Activated T-cell treated with anti-CD3 and anti-CD28 coated beads, Interleukin-2, amount 50 U/mL, for 4 hours (primary cell): Measurements from ENCODE around the gene GULP1. TPM values are rescaled to one million over a fixed set of nuclear protein-coding genes. Genes with fewer than 3 reads are reported as not detected.
"Not testable (repeated sequence)": the region's sequence is repeated elsewhere in the genome, so short reads cannot be mapped to it uniquely, and the experiment has no call there.

ENCODE experiments used
- ATAC-seq, 2 donors: fragments of 200-7000 bp; cut with Tn5 transposase; one replicate each; pipeline ENCODE4 v1.10.0; 2021
- DNase-seq: peaks from one replicate; pipeline ENCODE4 v3.0.0-alpha.2; 2020
- H3K27me3 Mint-ChIP-seq: one replicate; pipeline ENCODE4 v1.8.0; 2021; ENCODE audit warnings: low read depth, mixed read lengths
- H3K36me3 Mint-ChIP-seq: one replicate; pipeline ENCODE4 v1.8.0; 2022; ENCODE audit warnings: mixed read lengths; ENCODE audit not compliant: insufficient read depth
- H3K4me1 Mint-ChIP-seq: one replicate; pipeline ENCODE4 v1.8.0; 2021; ENCODE audit warnings: low read depth, mixed read lengths
- H3K4me3 Mint-ChIP-seq: one replicate; pipeline ENCODE4 v1.8.0; 2021; ENCODE audit warnings: mild to moderate bottlenecking, moderate library complexity, mixed read lengths
- H3K9me3 Mint-ChIP-seq: one replicate; pipeline ENCODE4 v1.8.0; 2021; ENCODE audit warnings: mixed read lengths
- total RNA-seq, 3 donors: library from RNA; stranded (reverse); gene quantifications; one replicate each; pipeline ENCODE4 v1.2.1, GENCODE V29; 2021

GULP1 gene
- total RNA-seq, 3 donors from 2014 or later, result 0.43 to 0.61 TPM; not detected in 1

DNA sequence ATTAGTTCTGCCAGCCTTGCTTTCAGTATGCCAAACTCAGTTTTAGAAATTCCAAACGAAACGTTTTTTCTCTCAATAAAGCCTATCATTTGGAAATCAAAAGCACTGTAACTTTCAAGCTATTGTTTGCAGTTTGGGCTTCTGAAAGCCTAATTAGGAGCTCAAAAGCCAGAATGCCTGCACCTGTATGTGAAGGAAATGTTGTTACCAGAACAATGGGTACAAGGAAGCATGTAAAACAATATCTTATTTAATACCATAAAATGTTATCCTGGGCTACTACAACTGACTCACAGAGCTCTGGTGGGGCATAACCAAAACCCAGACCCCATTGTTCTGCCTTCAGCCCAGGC lies 12.6 kb upstream of the GULP1 start:
- Mint-ChIP-seq H3K9me3 (peaks cover 5% of the 10 kb centered on the region), H3K27me3 (no peaks in the 10 kb centered on the region), H3K4me3 (no peak overlapping the region), H3K36me3 (no peaks in the 10 kb centered on the region), H3K4me1 (no peaks in the 10 kb centered on the region)
- no peak for DNase-seq
- no peak for ATAC-seq

DNA sequence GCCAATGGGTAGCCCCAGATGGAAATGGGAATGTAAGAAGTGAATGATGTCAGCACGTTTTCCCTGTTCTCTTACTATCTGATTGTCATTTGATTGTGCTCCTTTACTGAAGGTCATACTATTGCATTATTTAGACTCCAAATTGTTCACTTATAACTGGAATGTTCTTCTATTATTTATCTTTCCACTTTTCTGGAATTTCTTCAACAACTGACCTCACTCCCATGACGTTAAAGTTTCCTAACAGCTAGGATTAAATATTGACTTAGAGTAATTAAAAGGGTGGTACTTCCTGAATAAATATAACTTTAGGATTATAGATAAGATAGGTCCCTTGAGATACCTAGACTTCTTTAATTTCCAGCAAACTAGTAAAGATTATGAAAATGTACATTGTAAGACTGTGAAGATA lies 10.9 kb upstream of the GULP1 start:
- Mint-ChIP-seq H3K4me3 (no peak overlapping the region), H3K4me1 (no peaks in the 10 kb centered on the region), H3K36me3 (no peaks in the 10 kb centered on the region), H3K9me3 (peaks cover 5% of the 10 kb centered on the region), H3K27me3 (no peaks in the 10 kb centered on the region)
- DNase-seq, result no peak
- no peak for ATAC-seq

DNA sequence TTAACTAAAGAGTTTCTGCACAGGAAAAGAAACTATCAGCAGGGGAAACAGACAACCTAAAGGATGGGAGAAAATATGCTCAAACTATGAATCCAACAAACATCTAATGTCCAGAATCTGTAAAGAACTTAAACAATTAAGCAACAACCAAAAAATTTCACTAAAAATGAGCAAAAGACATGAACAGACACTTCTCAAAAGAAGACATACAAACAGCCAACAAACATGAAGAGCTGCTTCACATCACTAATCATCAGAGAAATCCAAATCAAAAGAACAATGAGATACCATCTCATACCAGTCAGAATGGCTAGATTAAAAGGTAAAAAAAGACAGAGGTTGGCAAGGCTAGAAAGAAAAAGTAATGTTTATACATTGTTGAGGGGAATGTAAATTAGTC lies 8.8 kb upstream of the GULP1 start:
- DNase-seq (no peak), ATAC-seq (no peak)
- Mint-ChIP-seq H3K9me3 (peaks cover 5% of the 10 kb centered on the region), H3K36me3 (no peaks in the 10 kb centered on the region), H3K27me3 (no peaks in the 10 kb centered on the region), H3K4me3 (no peak overlapping the region), H3K4me1 (no peaks in the 10 kb centered on the region)

DNA sequence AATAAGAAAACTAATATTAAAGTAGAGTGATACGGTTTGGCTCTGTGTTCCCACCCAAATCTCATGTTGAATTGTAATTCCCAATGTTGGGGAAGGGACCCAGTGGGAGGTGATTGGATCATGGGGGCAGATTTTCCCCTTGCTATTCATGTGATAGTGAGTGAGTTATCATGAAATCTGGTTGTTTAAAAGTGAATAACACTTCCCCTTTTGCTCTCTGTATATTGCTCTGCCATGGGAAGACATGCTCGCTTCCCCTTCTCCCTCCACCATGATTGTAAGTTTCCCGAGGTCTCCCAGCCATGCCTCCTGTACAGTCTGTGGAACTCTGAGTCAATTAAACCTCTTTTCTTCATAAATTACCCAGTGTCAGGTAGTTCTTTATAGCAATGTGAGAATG lies 7.4 kb upstream of the GULP1 start:
- ATAC-seq, result not testable (repeated sequence)

DNA sequence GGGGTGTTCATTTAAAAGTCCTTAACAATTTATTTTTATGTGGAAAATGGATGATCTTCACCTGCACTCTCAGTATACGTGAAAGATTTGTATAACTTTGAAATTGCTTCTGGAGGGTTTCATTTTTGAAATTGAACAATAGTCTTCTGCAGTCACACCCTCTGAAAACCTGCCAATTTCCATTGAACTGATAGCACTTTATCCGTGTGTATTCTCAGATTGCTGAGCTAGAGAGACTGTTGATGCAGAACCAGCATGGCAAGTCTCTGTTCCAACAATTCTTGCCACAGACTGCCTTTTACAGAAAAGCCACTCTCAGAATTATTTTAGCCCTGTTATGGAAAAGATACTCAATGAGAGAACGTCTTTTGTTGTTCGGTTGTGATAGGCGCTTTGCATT lies 6.6 kb upstream of the GULP1 start:
- DNase-seq (no peak), ATAC-seq (no peak)
- H3K4me1 Mint-ChIP-seq, result no peaks in the 10 kb centered on the region
- H3K27me3 Mint-ChIP-seq, result no peaks in the 10 kb centered on the region
- no peak overlapping the region for H3K4me3 Mint-ChIP-seq
- no peaks in the 10 kb centered on the region for H3K36me3 Mint-ChIP-seq
- H3K9me3 Mint-ChIP-seq, result peaks cover 5% of the 10 kb centered on the region

More for the DNA sequence above, 7.4 kb upstream of the GULP1 start:
- not testable (repeated sequence) for H3K4me3 Mint-ChIP-seq, H3K9me3 Mint-ChIP-seq, H3K4me1 Mint-ChIP-seq, DNase-seq, H3K27me3 Mint-ChIP-seq, H3K36me3 Mint-ChIP-seq

DNA sequence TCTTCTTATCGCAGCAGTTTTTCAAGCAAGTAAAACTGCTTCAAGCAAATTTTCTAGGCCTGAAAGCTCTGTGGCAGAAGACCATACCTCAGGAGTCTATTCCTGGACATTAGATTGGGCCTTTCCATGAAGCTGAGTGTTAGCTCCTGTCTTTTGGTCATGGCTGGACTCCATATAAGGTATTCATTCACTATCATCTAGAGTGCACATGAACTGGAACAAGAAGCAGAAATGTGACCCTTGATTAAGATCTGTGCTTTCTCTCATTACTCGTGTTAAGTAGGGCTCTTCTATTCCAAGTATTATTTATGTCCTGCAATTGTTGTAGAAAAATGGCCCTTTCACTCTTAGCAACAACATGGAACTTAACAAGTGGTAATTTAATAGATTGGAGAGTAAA lies 5.9 kb upstream of the GULP1 start:
- ATAC-seq, result no peak
- no peak overlapping the region for H3K4me3 Mint-ChIP-seq

DNA sequence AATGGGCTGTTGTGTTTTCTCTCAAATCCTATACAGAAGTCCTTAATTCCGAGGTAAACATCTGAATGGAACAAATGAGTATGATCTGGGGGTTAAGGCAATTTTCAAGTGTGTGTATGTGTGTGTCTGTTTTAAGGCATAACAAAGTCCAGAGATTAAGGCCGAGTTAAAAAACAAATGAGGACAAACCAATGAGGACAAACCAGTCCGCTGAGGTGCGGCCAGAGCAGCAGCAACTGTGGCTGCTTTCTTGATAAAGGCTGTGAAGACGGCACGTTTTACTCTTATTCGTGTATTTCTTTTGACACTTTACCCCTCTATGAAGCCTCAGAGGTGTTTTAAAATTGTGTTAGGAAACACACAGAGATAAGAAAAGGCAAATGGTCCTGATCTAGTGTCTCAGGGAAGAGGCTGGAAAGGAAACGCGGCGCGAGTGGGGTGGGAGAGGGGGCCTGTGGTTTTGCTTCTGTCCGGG lies 495 bp upstream of the GULP1 start:
- DNase-seq, result no peak
- no peak for ATAC-seq
- peaks cover 34% of the 10 kb centered on the region for H3K27me3 Mint-ChIP-seq
- no peak overlapping the region for H3K4me3 Mint-ChIP-seq
- no peaks in the 10 kb centered on the region for H3K9me3 Mint-ChIP-seq
- H3K36me3 Mint-ChIP-seq, result no peaks in the 10 kb centered on the region
- H3K4me1 Mint-ChIP-seq, result peaks cover 5% of the 10 kb centered on the region

More for the DNA sequence above, 5.9 kb upstream of the GULP1 start:
- H3K36me3 Mint-ChIP-seq, result no peaks in the 10 kb centered on the region
- no peak for DNase-seq
- no peaks in the 10 kb centered on the region for H3K4me1 Mint-ChIP-seq
- H3K9me3 Mint-ChIP-seq, result peaks cover 5% of the 10 kb centered on the region
- peaks cover 4% of the 10 kb centered on the region for H3K27me3 Mint-ChIP-seq

DNA sequence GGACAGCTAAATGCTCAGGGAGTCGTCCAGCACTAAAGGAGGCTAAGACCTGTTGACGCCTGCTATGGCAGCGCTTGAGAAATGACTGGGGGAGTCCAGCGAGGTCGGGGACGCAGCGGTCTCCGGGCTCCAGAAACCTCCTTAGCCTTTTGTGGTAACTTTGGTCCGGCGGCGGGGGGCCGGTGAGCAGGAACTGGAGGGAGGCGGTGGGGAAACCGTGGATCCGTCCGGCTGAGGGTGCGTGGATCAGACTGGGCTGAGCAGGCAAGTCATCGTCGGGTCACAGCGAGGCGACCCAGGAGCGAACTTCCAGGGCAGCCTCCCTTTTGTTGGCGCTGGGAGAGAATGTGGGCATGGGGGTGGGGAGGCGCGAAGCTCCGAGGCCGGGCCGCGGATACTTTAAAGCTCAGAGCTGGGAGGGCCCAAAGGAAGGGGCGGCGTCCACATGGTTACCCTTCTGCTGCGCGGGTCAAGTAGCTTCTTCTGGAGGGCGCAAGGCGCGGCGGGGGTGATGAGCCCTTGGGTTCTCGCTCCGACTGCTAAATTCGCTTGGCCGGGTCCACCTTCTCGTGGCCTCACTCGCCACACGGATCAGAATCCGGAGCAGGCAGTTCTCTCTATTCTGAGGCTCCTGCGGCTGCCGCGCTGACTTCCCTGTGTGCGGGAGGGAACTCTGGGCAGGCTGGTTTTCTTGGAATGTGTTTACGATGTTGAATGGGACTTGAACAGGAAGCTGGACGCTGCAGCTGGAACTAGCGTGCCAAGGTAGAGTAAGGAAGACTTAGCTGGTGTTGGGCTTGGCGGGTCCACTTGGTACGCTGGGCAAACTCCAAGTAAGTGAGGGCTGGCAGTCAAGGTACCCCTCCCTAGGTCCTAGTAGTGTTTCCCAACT lies 920 bp downstream of the GULP1 start:
- DNase-seq, result no peak
- Mint-ChIP-seq H3K4me3 (no peak overlapping the region), H3K27me3 (peaks cover 34% of the 10 kb centered on the region), H3K36me3 (no peaks in the 10 kb centered on the region), H3K4me1 (peaks cover 5% of the 10 kb centered on the region), H3K9me3 (no peaks in the 10 kb centered on the region)
- ATAC-seq, result peak in 1 of 2 donors; percentile 34

DNA sequence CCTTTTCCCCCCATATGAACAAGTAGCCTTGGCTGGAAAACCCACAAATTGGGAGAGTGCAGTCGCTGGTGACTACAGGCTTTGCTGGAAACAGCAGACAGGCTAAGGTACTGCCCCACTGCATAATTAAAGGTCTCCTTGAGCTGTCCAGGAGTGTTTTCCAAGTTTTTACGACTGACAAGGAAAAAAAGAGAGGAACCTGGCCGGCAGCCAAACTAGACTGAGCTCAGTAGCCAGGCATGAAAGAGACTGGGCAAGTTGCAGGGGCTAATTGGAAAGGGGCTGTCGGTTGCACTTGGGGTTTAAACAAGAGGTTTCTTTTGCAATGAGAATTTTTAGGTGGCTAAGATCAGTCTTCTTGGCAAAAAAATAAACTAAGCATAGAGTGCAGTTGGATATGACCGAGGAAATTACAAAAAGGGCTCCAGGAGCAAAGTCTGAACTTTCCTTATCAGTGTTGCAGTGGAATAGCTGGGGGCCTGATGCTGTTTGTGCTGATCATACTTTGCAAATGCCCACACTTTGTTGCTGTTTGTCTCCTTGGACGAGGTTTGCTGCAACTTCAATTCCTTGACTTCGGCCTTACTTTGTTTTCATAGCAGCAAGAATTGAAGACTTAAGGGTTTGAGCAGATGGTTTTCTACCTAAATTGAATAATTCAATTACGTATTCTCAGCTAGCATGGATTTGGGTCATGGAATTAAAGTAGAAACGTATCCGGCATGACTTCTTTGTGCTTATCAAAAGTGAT lies 2.1 kb downstream of the GULP1 start:
- no peak for ATAC-seq
- Mint-ChIP-seq H3K36me3 (no peaks in the 10 kb centered on the region), H3K4me3 (no peak overlapping the region), H3K9me3 (no peaks in the 10 kb centered on the region), H3K27me3 (peaks cover 34% of the 10 kb centered on the region), H3K4me1 (peaks cover 5% of the 10 kb centered on the region)
- DNase-seq, result no peak

DNA sequence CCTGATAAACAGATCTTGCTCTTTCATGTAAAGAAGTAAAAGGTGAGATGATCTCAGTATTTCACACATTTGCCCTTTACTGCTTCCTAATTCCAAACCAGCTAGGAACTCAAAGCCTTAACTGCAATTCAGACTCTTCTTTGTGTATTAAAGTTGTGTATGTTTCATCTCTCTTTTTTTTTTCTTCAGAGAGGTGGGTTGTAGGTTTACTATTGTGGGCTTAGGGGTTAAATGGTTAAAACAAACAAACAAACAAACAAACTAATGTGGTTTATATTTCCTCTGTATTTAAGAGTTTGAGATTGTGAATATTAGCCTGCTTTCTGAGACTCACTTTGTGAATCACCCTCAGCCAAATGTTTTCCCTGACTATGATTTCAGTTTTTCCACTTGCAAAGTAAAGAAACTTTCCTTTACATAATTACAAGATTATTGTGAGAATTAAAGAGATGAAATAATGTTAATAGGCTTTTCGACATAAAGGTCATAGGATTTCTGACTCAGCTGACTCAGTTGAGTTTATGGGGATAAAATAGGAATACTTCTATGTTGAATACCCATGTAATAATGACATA lies 2.8 kb downstream of the GULP1 start:
- Mint-ChIP-seq H3K36me3 (no peaks in the 10 kb centered on the region), H3K27me3 (peaks cover 34% of the 10 kb centered on the region), H3K4me1 (peaks cover 5% of the 10 kb centered on the region), H3K4me3 (no peak overlapping the region), H3K9me3 (no peaks in the 10 kb centered on the region)
- ATAC-seq, result no peak
- no peak for DNase-seq

DNA sequence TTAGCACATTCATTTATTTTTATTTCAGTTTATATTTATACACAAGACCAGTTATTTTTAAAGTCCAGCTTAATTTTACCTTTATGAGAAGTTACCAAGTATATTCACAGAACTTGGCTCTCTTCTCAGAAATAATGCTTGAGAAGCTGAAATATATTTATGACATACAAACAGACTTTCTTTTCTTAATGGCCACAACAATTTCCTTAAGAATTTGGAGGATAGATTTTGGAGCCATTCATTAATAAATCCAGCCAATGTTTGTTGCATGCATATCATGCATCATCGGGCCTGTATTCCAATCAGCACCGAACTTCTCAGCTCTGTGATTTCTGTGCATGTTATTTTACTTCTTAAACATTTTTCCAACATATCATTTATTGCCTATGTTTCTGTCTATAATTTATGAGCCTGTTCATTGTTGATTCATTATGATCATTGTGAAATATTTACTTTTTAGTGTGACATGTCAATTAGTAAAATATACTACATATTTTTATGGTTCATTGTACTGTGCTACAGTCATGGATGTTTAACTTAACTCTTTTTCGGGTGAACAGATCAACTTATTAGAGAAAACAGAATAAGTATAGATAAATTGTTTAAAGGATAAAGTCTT lies 3.5 kb downstream of the GULP1 start:
- Mint-ChIP-seq H3K36me3 (no peaks in the 10 kb centered on the region), H3K4me1 (peaks cover 5% of the 10 kb centered on the region), H3K27me3 (peaks cover 34% of the 10 kb centered on the region), H3K4me3 (no peak overlapping the region), H3K9me3 (no peaks in the 10 kb centered on the region)
- DNase-seq (no peak), ATAC-seq (no peak)

DNA sequence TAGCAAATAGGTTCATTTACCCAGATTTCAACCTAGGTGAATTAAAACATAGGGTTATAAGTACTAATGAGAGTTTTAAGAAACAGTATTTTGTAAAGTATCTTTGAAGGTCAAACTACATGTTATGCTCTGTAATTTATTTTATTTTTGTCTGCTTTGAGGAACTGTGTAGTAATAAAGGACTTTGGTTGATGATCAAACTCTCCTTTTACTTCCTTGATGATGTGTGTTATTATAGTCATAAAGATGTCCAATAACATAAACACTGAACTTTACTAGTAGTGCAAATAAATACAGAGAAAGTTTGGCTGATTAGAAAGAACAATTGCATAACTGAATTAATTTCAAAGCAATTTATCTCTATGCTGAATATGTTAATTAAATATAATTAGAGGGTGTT lies 6.3 kb downstream of the GULP1 start:
- Mint-ChIP-seq H3K4me1 (no peaks in the 10 kb centered on the region), H3K4me3 (no peak overlapping the region), H3K36me3 (no peaks in the 10 kb centered on the region), H3K9me3 (no peaks in the 10 kb centered on the region), H3K27me3 (peaks cover 12% of the 10 kb centered on the region)
- ATAC-seq (no peak), DNase-seq (no peak)

DNA sequence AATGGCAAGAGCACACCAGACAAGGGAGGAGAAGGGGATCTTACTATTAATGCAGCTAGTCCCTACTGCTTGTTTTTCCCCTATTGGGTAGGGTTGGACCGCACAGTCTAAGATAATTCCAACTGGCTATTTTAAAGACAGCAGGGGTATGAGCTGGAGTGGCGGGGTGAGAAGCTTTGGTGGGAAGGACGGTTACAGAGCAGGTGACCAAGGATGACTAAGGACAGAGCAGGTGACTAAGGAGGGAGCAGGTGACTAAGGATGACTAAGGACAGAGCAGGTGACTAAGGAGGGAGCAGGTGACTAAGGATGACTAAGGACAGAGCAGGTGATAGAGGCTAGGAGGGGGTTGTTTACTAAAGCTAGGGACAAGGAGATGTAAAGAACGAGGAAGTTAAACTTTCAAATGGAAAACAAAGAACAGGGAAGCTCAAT lies 7.3 kb downstream of the GULP1 start:
- not testable (repeated sequence) for H3K4me1 Mint-ChIP-seq, H3K27me3 Mint-ChIP-seq, H3K36me3 Mint-ChIP-seq, DNase-seq, H3K4me3 Mint-ChIP-seq, H3K9me3 Mint-ChIP-seq
- peak; percentile 32 to 74 for ATAC-seq

DNA sequence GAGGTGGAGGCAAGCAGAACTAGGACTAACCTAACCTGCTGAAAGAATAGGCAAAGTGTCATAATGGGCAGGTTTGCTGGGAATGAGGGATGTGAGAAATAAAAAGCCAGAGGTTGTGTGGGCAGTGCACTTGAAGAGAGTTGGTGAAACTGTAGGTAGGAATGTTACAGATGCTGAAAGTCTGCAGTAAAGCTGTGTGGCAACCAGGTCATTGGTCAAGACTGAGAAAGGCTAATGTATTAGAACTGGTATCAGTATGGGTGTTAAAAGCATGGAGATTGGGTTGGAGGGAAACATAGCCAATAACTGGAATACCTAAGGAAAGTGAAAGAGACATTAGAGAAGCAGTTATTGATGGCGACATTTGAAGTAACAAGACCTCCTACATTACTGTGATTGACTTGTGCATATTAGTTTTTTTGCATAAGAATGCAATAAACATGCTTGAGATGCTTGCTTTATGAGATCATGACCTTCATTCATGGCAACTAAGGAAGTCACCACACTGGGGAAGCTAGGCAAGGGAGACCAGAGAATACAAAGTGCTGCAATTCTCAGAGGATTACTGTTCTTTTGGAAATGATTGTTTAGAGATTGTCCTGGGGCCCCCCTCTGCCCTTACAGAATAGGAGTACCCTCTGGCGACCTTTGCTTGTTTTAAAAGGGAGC lies 11.8 kb downstream of the GULP1 start:
- no peak overlapping the region for H3K4me3 Mint-ChIP-seq
- no peaks in the 10 kb centered on the region for H3K9me3 Mint-ChIP-seq
- no peaks in the 10 kb centered on the region for H3K27me3 Mint-ChIP-seq
- no peaks in the 10 kb centered on the region for H3K36me3 Mint-ChIP-seq
- DNase-seq (no peak), ATAC-seq (no peak)
- H3K4me1 Mint-ChIP-seq, result no peaks in the 10 kb centered on the region
